Transverse colon (tissue), 3 donors: ENCODE measurements around the gene GPD1L.

Experiments
- POLR2A ChIP-seq: fragments of 450-650 bp; IDR thresholded peaks from one replicate; pipeline ENCODE4 v1.6.1; 2016; ENCODE audit warnings: antibody characterized with exemption, mild to moderate bottlenecking, moderate library complexity
- TF ChIP-seq, protein P1 (sequence below), 5 experiments: fragments of 200-600 bp in 3 of 5; fragments of 450-650 bp in 2 of 5; sonication (generic) in 3 of 5; IDR thresholded peaks; 1 replicate in 2 of 5; 2 replicates in 3 of 5; pipeline ENCODE4 v1.5.1; 2016 to 2017; ENCODE audit warnings: antibody characterized with exemption in 5 of 5, inconsistent platforms in 3 of 5, mild to moderate bottlenecking in 2 of 5, moderate library complexity in 1 of 5

DNA sequence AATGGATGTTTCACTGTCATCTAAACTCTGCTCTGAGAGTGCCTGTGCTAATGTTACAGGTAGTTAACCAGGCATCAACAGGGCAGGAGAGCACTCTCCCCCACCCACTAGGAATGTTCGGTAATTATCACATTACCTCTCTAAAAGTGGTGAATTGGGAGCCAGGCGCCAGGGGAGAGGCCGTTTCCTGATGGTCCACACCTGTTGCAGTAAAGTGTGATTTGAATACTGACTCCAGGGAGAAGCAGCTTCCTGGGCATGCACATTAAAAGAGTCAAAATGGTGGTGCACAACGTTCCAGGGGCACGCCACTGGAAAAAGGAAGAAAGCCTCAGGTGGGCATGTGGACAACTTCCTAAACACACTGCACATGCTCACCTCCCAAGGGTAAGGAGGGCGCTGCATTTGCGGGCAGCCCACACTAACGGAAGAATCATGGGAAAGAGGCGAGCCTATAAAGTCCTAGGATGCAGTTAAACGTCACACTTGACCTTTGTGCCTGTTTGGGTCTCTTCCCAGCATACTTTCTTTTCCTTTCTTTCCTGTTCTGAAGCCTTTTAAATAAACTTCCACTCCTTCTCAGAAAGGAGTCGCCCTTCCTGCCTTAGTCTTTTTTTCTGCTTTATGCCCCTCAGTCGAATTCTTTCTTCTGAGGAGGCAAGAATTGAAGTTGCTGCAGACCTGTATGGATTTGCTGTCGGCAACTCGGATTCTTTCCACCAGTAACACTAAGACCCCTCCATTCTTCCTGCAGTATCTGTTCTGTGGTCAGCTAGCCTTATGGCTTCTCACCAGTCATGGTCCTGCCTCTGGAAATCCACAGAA lies 28.9 kb upstream of the GPD1L start:
- TF ChIP-seq, protein P1, sequence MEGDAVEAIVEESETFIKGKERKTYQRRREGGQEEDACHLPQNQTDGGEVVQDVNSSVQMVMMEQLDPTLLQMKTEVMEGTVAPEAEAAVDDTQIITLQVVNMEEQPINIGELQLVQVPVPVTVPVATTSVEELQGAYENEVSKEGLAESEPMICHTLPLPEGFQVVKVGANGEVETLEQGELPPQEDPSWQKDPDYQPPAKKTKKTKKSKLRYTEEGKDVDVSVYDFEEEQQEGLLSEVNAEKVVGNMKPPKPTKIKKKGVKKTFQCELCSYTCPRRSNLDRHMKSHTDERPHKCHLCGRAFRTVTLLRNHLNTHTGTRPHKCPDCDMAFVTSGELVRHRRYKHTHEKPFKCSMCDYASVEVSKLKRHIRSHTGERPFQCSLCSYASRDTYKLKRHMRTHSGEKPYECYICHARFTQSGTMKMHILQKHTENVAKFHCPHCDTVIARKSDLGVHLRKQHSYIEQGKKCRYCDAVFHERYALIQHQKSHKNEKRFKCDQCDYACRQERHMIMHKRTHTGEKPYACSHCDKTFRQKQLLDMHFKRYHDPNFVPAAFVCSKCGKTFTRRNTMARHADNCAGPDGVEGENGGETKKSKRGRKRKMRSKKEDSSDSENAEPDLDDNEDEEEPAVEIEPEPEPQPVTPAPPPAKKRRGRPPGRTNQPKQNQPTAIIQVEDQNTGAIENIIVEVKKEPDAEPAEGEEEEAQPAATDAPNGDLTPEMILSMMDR (IDR thresholded peaks at IDR 0.05): peak in 1 of 5 experiments; percentile 42
- TF ChIP-seq POLR2A: peak; percentile 33
